HL-60 (cell line): ENCODE data around the gene GRB10.

Experiments
- CTCF ChIP-seq: IDR thresholded peaks from one replicate; pipeline ENCODE4 v1.5.1; 2011; ENCODE audit warnings: low read length, control low read depth, inconsistent platforms; ENCODE audit not compliant: insufficient read depth
- GABPA ChIP-seq: IDR thresholded peaks from 2 replicates; pipeline ENCODE4 v1.6.1; 2012; ENCODE audit warnings: low read depth
- POLR2AphosphoS5 ChIP-seq: IDR thresholded peaks from 2 replicates; pipeline ENCODE4 v1.6.1; 2012; ENCODE audit warnings: low read depth
- REST ChIP-seq: IDR thresholded peaks from 2 replicates; pipeline ENCODE4 v1.6.1; 2012; ENCODE audit warnings: low read depth; ENCODE audit not compliant: insufficient replicate concordance
- SPI1 ChIP-seq: IDR thresholded peaks from 2 replicates; pipeline ENCODE4 v1.6.1; 2012; ENCODE audit warnings: low read depth, mild to moderate bottlenecking, borderline replicate concordance

- TF ChIP-seq CTCF (no peak), REST (no peak), POLR2AphosphoS5 (no peak), GABPA (no peak), SPI1 (no peak)
These were observed 50.8 kb downstream of the GRB10 start for GRCh38 chr7:50731703-50732582.
